Measurements from ENCODE around the gene ZNF714.

Gene ZNF714

DNA sequence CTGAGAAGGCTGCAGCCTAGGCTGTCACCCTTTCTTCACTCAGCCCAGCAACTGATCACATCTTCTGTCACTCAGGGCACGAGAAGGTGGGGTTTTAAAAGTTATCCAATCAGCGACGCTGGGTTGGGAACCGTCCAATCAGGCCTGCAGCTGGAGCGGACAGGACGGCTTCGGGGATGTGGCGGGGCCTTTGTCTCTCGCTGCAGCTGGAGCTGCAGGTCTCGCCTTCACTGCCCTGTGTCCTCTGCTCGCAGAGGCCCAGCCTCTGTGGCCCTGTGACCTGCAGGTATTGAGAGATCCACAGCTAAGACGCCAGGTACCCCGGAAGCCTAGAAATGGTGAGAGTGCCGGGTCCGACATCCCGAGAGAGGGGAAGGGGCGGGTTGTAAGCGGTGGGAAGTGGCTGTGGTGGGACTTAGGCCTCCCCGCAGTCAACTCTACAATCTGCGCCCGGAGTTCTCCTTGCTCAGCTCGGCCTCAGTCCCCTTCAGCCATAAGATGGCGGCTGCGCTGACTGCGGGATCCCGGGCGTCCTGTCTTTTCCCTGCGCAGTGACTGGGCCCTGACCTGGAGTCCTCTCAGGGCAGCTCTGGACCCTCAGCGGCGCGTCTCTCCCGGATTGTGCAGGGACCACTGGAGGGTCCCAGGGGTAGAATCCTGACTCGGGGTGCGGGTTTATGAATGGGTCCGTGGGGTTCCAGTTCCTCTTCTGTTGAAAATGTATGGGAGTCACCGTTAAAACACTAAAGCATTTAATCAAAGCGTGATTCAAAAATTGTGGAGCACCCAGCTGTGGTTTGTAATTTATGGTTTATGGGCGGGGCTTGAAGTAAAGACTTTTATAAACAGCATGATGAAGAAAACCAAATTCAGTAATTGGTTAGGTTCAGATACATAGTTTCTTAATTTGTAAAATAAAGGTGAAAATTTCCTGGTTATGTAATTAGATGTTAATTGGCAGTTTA is at the start of gene ZNF714:
Gene ZNF714, plus strand, starts transcription at position 193 of the 965 bp plus-strand sequence. CDS start 16,066 bp downstream, outside the sequence.
- DNase-seq = peak; percentile 81 to 87

DNA sequence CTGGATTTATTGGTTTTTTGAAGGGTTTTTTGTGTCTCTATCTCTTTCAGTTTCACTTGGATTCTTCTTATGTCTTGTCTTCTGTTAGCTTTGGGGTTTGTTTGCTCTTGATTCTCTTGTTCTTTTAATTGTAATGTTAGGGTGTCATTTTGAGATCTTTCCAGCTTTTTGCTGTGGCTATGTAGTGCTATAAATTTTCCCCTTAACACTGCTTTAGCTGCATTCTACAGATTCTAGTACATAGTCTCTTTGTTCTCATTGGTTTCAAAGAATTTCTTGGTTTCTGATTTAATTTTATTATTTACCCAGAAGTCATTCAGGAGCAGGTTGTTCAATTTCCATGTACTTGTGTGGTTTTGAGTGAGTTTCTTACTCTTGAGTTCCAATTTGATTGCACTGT is 37.0 kb upstream of the ZNF714 start:
- no peak for DNase-seq

DNA sequence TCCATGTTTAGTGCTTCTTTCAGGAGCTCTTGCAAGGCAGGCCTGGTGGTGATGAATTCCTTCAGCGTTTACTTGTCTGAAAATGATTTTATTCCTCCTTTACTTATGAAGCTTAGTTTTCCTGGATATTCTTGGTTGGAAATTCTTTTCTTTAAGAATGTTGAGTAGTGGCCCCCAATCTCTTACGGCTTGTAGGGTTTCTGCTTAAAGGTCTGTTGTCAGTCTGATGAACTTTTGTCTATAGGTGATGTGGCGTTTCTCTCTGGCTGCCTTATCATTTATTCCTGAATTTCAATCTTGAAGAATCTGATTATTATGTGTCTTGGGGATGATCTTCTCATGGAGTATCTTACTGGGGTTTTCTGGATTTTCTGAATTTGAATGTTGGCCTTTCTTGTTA is 35.5 kb upstream of the ZNF714 start:
- DNase-seq = no peak

DNA sequence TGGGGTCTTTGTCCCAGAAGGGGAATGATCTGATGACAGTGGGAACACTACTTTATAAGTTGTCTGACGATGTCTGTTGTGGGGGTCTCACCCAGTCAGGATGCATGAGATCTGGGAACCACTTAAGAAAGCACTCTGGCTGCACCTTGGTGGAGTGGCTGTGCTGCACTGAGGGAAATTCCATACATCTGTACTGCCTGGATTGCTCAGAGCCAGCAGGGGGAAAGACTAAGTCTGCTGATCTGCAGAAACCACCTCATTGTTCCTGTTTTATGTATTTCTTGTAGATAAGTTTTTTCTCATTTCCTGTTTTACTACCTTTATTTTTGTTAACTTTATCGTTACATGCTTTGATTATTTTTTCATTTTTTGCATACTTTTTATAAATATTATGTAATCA is 34.3 kb upstream of the ZNF714 start:
- no peak for DNase-seq

DNA sequence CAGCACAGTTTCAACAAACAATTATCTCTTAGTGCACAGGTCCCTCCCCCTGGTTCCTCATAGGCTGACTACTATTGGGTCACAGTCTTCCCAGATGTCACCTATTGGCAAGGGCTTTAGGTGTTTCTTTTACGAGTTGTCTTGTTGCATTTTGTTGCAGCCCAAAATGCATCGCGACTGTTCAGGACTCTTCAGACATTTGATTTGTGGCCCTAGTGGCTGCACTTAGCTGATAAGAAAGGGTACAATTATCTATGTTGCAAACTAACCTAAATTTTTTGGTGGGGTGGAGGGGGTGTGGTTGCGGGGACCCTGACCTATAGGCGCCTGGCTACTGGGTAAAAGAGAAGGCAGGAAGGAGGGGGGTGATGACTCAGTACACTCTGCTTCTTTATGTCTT is 29.1 kb upstream of the ZNF714 start:
- no peak for DNase-seq

DNA sequence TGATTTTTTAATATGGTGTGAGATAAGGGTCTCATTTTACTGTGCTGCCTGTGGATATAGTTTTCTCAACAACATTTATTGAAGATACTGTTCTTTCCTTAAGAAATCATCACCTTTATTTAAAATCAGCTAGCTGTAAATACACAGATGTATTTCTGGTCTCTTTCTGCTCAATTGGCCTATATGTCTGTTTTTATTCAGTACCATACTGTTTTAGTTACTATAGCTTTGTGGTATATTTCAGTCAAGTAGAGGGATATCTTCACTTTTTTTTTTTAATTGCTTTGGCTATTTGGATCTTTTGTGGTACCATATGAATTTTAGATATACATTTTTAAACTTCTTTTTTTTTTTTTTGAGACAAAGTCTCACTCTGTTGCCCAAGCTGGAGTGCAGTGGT is 16.7 kb upstream of the ZNF714 start:
- DNase-seq = no peak

DNA sequence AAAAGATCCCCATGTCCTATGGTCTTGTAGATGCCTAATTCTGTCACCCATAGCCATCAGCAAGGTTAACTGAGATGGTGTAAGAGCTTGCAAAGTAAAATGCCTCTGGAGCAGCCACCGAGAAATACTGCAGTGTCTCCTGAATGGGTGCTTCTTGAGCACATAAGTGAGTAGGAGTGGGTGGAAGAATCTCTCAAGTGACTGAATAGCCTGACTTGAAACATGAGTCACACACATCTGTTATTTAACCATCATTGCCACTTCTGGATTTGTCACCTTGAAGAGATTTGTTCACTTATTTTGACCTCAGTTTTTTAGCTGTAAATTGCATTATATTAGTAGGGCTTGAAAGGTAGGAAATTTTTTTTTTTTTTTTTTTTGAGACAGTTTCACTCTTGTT is 2.3 kb downstream of the ZNF714 start:
- no peak for DNase-seq

DNA sequence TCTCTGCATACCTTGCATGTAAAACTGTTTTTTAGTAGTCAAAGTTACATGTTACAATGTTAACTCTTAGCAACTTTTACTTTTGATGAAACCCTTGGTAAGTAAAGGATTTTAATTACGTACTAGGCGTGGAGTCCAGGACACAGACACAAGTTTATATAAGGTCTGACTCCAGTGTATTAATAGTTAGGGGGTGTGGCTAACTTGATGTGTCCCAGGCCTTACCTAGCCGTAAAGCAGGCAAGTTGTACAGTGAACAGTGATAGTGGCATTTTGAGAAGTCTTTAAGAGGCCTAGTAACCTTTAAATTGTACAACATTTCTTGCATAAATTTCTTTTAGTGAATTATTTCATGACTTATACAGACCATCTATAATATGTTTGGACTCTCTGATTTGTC is 5.9 kb downstream of the ZNF714 start:
- no peak for DNase-seq

DNA sequence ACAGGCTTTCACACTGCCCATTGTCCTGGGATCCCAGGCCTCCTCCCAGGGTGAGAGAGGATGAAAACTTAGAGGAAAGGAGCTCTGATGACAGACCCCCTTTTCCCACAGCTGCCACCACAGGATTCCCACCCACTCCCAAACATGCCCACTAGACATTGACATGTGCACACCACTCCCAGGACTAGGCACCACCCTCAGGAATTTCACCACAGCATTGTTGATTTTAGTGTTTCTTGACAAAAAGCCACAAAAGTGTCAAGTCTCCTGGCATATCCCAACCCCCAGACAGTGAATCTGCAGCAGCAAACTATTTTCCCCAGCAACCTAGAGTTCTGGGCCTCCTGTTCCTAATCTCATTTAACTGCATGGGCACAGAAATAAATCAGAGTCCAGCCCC is 10.1 kb downstream of the ZNF714 start:
- DNase-seq = no peak

DNA sequence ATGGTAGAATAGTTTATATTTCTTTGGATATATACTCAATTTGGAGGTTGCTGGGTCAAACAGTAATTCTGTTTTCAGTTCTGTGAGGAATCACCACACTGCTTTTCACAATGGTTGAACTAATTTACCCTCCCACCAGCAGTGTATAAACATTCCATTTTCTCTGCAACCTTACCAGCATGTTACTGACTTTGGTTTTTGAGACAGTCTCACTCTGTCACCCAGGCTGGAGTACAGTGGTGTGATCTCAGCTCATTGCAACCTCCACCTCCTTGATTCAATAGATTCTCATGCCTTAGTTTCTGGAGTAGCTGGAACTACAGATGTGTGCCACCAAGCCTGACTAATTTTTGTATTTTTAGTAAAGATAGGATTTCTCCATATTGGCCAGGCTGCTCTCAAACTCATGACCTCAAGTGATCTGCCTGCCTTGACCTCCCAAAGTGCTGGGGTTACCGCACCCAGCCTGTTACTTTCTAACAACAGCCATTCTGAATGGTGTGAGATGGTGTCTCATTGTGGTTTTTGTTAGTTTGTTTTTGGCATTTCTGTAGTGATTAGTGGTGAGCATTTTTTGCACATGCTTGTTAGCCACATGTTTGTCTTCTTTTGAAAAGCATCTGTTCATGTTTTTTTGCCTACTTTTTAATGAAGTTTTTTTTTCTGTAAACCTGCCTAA is 12.5 kb downstream of the ZNF714 start:
- DNase-seq = no peak

DNA sequence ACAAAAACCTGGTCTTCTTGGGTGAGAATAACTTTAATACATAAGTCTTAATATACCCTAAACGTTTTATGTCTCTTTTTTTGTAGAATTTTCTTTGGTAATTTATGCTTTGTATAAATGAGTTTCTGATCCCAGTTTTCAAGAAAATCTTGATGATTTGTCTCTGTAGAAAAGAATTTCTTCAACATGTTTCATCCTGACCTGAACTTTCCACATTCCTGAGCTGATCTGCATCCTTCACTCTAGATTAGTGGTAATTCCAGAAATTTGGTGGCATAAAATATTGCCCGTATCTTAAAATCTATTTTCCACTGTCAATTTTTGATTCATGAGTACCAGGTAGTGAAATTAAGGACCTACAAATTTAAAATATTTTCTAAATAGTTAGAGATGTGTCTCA is 16.3 kb downstream of the ZNF714 start:
- no peak for DNase-seq

DNA sequence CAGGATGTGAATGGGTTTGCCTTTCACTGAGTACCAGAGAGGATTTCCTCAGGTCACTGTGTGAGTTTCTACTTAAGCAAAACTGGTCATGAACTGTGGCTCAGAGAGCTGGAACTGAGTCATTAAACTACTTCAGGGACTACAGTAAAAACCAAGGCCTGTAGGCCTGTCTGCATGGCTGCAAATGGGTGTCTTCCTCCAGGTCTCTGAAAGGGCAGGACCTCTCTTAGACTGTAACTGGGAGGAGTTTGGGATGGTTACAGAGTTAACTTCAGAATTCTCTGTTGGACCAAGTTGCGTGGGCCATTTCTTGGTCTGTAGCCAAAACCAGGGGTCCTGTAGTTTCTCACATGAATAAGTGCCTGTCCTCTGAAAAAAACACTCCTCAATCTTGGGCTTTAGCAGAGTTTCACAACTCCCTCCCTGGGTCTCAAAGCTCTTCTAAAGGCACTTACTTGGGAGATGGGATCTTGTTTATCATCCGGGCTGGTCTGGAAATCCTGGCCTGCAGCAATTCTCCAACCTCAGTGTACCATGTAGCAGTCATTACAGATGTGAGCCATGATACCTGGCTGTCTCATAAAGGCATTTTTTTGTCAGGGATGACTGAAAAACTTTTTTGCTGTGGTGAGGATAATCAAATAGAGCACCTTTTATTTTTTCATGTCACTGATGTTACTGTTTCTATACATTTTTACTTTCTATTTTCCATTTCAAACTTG is 19.7 kb downstream of the ZNF714 start:
- no peak for DNase-seq

DNA sequence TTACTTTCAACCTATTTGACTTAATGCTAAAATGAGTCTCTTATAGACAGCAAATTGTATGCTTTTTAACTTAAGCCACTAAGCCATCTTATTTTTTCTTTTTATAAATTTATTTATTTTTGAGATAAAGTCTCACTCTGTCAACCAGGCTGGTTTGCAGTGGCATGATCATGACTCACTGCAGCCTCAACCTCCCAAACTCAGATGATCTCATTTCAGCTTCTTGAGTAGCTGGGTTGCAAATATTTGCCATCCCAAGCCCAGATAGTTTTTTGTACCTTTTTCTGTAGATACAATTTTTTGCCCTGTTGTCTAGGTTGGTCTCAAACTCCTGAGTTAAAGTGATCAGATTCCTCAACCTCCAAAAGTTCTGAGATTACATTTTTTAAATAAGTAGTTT is 27.1 kb downstream of the ZNF714 start:
- DNase-seq = no peak

DNA sequence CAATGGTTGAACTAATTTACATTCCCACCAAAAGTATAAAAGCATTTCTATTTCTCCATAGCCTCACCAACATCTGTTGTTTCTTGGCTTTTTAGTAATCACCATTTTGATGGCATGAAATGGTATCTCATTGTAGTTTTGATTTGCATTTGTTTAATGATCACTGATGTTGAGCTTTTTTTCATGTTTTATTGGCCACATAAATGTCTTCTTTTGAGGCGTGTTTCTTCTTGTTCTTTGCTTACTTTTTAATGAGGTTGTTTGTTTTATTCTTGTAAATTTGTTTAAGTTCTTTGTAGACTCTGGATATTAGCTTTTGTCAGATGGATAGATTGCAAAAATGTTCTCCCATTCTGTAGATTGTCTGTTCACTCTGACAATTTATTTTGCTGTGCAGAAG is 28.2 kb downstream of the ZNF714 start:
- DNase-seq = no peak

DNA sequence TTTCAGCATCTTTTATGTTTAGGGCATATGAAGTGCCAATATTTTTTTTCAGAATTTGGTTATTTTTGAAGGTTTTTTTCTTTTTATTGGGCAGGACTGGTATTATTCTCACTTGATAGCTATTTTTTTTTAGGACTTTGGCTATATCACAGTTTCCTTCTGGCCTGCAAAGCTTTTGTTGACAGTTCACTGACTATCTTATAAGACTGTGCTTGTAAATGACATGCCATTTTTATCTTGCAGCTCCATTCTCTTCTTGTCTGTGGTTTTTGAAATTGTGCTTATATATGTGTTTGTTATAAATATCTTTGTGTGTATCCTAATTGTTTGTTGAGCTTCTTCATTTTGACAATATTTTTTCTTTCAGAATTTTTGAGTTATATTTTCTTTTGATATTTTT is 33.4 kb downstream of the ZNF714 start:
- DNase-seq = no peak

DNA sequence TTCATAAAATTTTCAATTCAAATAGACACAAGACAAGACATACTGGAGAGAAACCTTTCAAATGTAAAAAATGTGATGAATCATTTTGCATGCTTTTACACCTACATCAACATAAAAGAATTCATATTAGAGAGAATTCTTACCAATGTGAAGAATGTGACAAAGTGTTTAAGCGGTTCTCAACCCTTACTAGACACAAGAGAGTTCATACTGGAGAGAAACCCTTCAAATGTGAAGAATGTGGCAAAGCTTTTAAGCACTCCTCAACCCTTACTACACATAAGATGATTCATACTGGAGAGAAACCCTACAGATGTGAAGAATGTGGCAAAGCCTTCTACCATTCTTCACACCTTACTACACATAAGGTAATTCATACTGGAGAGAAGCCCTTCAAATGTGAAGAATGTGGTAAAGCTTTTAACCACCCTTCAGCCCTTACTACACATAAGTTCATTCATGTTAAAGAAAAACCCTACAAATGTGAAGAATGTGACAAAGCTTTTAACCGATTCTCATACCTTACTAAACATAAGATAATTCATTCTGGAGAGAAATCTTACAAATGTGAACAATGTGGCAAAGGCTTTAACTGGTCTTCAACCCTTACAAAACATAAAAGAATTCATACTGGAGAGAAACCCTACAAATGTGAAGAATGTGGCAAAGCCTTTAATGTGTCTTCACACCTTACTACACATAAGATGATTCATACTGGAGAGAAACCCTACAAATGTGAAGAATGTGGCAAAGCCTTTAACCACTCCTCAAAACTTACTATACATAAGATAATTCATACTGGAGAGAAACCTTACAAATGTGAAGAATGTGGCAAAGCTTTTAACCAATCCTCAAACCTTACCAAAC is 35.3 kb downstream of the ZNF714 start:
- DNase-seq = no peak

DNA sequence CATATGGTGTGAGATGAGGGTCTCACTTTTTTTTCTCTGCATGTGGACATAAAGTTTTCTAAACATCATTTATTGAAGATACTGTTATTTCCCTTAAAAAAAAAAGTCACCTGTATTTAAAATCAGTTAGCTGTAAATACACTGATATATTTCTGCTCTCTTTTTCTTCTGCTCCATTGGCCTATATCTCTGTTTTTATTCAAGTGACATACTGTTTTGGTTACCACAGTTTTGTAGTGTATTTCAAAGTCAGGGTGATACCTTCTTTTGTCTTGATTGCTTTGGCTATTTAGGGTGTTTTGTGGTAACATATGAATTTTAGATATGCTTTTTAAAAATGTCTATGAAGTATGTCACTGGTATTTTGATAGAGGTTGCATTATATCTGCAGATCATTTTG is 44.1 kb downstream of the ZNF714 start:
- DNase-seq = no peak

DNA sequence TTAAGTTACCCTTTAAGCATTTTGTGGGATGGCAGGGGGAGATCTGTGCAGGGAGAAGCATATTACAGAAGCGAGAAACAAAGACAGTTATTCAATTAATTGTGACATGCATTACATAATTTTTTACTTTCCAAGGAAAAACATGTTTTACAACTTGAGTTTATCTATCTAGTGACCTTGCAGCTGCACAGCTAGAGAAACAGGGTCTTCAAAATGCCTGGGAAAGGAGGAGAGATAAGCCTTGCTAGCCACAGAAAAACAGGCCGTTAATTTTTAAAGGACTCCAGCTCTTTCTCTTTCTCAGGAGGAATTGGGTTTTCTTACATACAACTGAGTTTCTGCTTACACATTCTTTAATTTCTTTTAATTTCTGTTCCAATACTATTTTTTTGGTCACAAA is 45.0 kb downstream of the ZNF714 start:
- DNase-seq = no peak

DNA sequence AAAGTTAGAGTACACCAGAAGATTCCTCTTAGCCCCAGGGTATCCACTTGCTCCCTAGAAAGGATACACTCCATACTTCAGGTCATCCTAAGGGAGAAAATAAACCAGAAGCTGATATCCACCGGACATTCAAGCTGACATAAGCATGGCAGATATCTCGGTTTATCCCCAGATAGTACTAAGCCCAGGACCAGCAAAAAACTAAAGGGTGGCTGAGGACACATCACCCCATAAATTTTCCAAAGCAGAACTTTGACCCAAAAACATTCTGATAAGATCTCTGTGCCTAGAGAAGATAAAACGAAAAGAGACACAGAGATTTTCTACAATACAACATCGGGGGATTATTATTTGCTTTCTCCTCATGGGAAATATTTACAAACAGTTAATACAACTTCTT is 45.9 kb downstream of the ZNF714 start:
- DNase-seq = no peak

DNA sequence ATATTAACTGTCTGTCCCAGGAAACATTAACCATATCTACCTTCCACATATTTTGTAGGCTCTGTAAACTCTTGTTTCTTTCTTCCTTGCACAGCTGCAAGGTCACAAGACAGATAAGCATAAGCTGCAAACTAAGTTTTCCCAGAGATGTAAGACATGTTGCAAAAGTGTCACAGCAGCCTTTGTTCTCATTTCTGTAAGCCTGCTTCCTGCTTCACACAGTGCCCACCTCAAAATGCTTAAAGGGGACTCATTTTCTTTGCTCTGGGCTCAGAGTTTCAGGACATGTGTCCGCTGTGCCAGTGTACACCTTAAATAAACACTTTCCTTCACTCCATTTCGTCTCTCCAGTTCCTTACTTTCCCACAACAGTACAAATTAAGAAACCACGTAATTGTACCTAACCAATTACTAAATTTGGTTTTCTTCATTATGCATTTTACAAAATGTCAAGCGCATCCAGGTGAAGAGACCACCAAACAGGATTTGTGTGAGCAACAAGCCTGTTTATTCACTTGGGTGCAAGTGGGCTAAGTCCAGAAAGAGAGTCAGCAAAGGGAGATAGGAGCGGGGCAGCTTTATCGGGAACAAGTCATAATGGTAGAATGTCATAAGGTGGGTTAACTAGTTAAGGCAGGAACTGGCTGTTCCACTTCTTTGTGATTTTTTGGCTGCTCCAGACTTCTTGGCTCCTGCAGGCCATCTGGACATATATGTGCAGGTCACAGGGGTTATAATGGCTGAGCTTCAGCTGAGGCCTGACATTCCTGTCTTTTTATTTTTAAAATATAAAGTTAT is 47.1 kb downstream of the ZNF714 start:
- DNase-seq = no peak

DNA sequence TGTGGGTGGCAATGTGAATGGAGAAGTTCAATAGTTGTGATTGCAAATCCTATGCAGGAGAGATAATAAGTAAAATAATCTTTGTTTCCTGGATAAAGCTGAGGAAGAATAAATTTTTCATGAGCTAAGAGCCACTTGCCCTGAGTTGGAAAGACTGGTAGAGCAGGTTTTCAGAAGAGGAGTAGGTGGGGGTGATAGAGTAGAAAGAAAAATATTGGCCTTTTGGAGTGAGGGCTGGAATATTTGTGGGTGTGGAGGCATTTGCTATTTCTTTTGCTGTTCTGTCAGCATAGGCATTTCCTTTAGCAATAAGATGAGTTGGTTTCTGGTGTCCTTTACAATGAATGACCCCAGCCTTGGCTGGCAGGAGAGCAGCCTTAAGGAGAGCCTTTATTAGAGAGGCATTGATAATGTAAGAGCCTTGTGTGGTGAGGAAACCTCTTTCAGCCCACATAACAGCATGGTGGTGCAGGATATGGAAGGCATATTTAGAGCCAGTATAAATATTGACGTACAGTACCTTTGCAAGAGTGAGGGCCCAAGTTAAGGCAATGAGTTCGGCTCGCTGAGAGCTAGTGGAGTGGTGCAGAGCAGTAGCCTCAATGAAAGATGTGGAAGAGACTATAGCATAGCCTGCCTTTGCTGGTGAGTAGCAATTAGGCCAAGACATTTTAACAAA is 48.2 kb downstream of the ZNF714 start:
- DNase-seq = no peak
